ENCODE results near the gene IQSEC1. TPM values are rescaled to one million over a fixed set of nuclear protein-coding genes. Genes with fewer than 3 reads are reported as not detected.

Gene IQSEC1
- total and polyA plus RNA-seq, 10 of the 15 experiments (the other 5 are each of a cell fraction or from before 2014, with no cell fraction given), result 0.92 to 55.2 (median 8.5) TPM

- DNase-seq (ENCODE audit: low read depth, low spot score) (no peak), FAIRE-seq (no peak), ATAC-seq (no peak)
- ChIA-PET RAD21 (ENCODE audit: unreplicated experiment) (no interaction called here), CTCF (interaction anchor here (1.0 to 1.9 kb wide), 2 partner anchors 8 to 14 kb away, joined by 4 to 7 read pairs; no protein-coding TSS in a partner anchor), SMC1A (ENCODE audit: uncharacterized antibody, unreplicated experiment) (interaction anchor here (0.8 kb wide), 1 partner anchor 18 kb away, joined by 3 read pairs; no protein-coding TSS in a partner anchor), POLR2A (no interaction called here)
- Histone ChIP-seq H4K20me1 (ENCODE audit: control insufficient read depth, insufficient read depth) (no peaks in the 10 kb centered on the region), H3K36me3 (ENCODE audit: control insufficient read depth in 2 of 2, insufficient read depth in 2 of 2, low read length in 1 of 2) (no peaks in the 10 kb centered on the region), H3K27ac (ENCODE audit: control insufficient read depth, insufficient read depth) (no peak overlapping the region), H2AFZ (ENCODE audit: control insufficient read depth, low read depth, low read length) (no peak overlapping the region), H3K4me3 (no peak overlapping the region), H3K79me2 (ENCODE audit: control insufficient read depth, insufficient read depth, low read length) (no peaks in the 10 kb centered on the region), H3K9me3 (replicated peaks; ENCODE audit: control insufficient read depth, insufficient read depth, low read length) (no peaks in the 10 kb centered on the region; the same call in 2 of the 3 replicates), H3K9ac (ENCODE audit: control insufficient read depth, insufficient read depth, low read length) (no peak overlapping the region), H3K4me2 (ENCODE audit: control insufficient read depth, insufficient read depth) (no peak overlapping the region), H3K4me1 (ENCODE audit: control insufficient read depth, insufficient read depth, low read length) (no peaks in the 10 kb centered on the region), H3K27me3 (replicated peaks in 1 of 2; ENCODE audit: control insufficient read depth in 2 of 2, insufficient read depth in 2 of 2, low read length in 1 of 2) (no peaks in the 10 kb centered on the region; a peak in 1 of 4 replicates)
- BruUV-seq (replicated peaks), result no TSS peak
- 63% methylated on average over 7 of the region's 7 CpGs for WGBS (ENCODE audit: insufficient coverage, insufficient replicate concordance, low lambda C conversion rate, missing lambda C conversion rate)
- TF ChIP-seq, protein P1, sequence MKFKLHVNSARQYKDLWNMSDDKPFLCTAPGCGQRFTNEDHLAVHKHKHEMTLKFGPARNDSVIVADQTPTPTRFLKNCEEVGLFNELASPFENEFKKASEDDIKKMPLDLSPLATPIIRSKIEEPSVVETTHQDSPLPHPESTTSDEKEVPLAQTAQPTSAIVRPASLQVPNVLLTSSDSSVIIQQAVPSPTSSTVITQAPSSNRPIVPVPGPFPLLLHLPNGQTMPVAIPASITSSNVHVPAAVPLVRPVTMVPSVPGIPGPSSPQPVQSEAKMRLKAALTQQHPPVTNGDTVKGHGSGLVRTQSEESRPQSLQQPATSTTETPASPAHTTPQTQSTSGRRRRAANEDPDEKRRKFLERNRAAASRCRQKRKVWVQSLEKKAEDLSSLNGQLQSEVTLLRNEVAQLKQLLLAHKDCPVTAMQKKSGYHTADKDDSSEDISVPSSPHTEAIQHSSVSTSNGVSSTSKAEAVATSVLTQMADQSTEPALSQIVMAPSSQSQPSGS (IDR thresholded peaks at IDR 0.05; ENCODE audit: low read length), result no peak
- TF ChIP-seq EGR1 (IDR thresholded peaks at IDR 0.05; ENCODE audit: borderline replicate concordance in 1 of 2, low read depth in 2 of 2, low read length in 2 of 2), result no peak
- TF ChIP-seq ASH2L (IDR thresholded peaks at IDR 0.05; ENCODE audit: borderline replicate concordance, low read depth), result no peak
- no peak for TF ChIP-seq CBFB (IDR thresholded peaks at IDR 0.05; ENCODE audit: low read depth)
- no peak for TF ChIP-seq ZBED1 (IDR thresholded peaks at IDR 0.05; ENCODE audit: borderline replicate concordance)
- 0 out of 2 replicates have a peak, but pooled peaks have one; percentile 1 for TF ChIP-seq SPI1 (IDR thresholded peaks at IDR 0.05; ENCODE audit: borderline replicate concordance, insufficient read depth, low read depth, low read length)
- intact Hi-C loops (cut with micrococcal nuclease; ENCODE audit: unreplicated experiment) (loop anchor here (10.0 kb wide), 1 partner anchor 125 kb away; no protein-coding TSS in a partner anchor), in situ Hi-C loops (cut with MboI) (no loop called here)
These were observed 213.4 kb downstream of the IQSEC1 start for GRCh38 chr3:12859840-12860239.

Measured in GM12878 (cell line).